ENCODE data around the gene HAUS7.

- TF ChIP-seq CREB5 (CRISPR knock-in tag; IDR thresholded peaks at IDR 0.05; ENCODE audit: low read depth) = no peak
- TF ChIP-seq, protein P1, sequence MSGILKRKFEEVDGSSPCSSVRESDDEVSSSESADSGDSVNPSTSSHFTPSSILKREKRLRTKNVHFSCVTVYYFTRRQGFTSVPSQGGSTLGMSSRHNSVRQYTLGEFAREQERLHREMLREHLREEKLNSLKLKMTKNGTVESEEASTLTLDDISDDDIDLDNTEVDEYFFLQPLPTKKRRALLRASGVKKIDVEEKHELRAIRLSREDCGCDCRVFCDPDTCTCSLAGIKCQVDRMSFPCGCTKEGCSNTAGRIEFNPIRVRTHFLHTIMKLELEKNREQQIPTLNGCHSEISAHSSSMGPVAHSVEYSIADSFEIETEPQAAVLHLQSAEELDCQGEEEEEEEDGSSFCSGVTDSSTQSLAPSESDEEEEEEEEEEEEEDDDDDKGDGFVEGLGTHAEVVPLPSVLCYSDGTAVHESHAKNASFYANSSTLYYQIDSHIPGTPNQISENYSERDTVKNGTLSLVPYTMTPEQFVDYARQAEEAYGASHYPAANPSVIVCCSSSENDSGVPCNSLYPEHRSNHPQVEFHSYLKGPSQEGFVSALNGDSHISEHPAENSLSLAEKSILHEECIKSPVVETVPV (CRISPR knock-in tag; IDR thresholded peaks at IDR 0.05) = no peak
Measured at GRCh38 chrX:153444333-153445011, 25.9 kb downstream of the HAUS7 start.
